C4-2B (cell line): ENCODE results near the gene RPAP3.

ENCODE experiments used
- ZFX ChIP-seq: fragments of 450-650 bp; IDR thresholded peaks from 2 replicates; pipeline ENCODE4 v1.6.1; 2017
- TF ChIP-seq, protein P1 (sequence below): fragments of 450-650 bp; conservative IDR thresholded peaks from 2 replicates; pipeline ENCODE4 v1.5.1; 2017; ENCODE audit warnings: mild to moderate bottlenecking

DNA sequence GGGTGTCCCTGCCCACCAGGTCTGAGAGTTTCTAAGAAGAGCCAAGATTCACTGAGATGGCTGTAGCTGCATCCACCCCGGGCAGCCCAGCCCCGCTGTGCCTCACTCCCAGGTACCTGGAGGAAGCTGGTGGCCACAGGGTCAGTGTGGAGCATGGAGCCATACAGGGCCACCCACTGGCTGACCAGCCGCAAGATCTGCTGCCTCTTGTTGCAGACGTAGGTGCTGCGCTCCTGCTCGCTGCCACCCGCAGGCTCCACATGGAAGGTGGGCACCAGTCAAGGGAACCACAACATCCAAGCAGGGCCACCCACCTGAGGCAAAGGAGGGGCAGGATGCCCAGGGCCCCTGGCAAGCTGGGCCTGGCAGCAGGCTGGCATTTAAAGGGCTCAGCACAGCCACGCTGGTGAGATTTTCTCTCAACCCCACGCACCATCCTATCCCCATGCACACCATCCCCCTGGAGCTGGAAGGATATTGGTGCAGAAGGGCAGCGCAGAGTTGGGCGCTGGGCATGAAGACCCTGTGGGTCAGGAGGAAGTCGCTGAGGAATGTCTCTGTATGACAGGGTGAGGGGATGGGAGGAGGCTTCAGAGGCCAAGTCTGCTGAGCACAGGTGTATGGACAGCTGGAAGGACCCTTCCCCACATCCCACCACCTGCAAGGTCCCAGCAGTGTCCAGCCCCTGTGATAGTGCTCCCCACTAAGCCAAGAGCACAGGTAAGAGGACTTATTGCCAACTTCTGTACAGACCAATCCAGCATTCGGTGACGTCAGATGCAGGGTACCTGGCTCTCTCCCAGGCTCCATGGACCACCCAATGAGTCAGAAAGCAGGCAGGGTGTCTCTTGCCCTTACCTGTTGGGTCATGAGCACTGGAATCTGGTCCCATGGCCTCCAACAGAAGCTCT is 42.0 kb upstream of the RPAP3 start:
- TF ChIP-seq, protein P1, sequence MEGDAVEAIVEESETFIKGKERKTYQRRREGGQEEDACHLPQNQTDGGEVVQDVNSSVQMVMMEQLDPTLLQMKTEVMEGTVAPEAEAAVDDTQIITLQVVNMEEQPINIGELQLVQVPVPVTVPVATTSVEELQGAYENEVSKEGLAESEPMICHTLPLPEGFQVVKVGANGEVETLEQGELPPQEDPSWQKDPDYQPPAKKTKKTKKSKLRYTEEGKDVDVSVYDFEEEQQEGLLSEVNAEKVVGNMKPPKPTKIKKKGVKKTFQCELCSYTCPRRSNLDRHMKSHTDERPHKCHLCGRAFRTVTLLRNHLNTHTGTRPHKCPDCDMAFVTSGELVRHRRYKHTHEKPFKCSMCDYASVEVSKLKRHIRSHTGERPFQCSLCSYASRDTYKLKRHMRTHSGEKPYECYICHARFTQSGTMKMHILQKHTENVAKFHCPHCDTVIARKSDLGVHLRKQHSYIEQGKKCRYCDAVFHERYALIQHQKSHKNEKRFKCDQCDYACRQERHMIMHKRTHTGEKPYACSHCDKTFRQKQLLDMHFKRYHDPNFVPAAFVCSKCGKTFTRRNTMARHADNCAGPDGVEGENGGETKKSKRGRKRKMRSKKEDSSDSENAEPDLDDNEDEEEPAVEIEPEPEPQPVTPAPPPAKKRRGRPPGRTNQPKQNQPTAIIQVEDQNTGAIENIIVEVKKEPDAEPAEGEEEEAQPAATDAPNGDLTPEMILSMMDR = no peak
- TF ChIP-seq ZFX = no peak
